ENCODE results near the gene USP34.

- TF ChIP-seq, protein P1, sequence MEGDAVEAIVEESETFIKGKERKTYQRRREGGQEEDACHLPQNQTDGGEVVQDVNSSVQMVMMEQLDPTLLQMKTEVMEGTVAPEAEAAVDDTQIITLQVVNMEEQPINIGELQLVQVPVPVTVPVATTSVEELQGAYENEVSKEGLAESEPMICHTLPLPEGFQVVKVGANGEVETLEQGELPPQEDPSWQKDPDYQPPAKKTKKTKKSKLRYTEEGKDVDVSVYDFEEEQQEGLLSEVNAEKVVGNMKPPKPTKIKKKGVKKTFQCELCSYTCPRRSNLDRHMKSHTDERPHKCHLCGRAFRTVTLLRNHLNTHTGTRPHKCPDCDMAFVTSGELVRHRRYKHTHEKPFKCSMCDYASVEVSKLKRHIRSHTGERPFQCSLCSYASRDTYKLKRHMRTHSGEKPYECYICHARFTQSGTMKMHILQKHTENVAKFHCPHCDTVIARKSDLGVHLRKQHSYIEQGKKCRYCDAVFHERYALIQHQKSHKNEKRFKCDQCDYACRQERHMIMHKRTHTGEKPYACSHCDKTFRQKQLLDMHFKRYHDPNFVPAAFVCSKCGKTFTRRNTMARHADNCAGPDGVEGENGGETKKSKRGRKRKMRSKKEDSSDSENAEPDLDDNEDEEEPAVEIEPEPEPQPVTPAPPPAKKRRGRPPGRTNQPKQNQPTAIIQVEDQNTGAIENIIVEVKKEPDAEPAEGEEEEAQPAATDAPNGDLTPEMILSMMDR (IDR thresholded peaks at IDR 0.05), result no peak
- TF ChIP-seq POLR2A (IDR thresholded peaks at IDR 0.05), result no peak
Measured at GRCh38 chr2:61396005-61396404, 74.9 kb downstream of the USP34 start.

All from ovary (tissue), 3 donors.